CD4-positive, alpha-beta T cell treated with Interferon gamma for 1 hour (primary cell): ENCODE data around the gene KRTAP19-6.
"Not testable (repeated sequence)": the region's sequence is repeated elsewhere in the genome, so short reads cannot be mapped to it uniquely, and the experiment has no call there.

Source experiments
- DNase-seq: peaks from one replicate; pipeline ENCODE4 v3.0.0-alpha.2; 2020

The KRTAP19-6 gene

GRCh38 chr21:30541764-30542163 lies at the start of gene KRTAP19-6:
KRTAP19-6 (minus strand) TSS chr21:30541864; CDS start chr21:30541833, 31 bp downstream.
- no peak for DNase-seq

DNA sequence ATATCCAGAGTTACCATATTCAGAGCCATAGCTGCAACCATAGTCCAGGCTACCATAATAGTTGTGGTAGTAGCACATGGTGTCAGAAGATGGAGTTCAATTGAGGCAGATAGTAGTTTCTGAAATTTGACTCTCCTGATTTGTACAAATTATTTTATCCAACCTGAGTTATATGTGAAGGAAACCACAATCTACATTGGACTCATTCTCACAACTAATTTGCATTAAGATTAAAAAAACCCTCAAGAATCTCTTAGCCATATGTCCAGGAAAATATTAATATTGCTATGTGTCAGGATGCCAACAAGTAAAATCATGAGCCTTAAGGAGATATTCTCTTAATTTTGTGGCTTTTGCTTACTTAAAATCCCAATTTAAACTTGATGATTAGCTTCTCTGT lies 48.6 kb upstream of the KRTAP19-6 start, which contains the start of gene KRTAP22-2:
Gene KRTAP22-2, minus strand, starts transcription at position 101 of the 400 bp plus-strand sequence.
- DNase-seq: no peak

DNA sequence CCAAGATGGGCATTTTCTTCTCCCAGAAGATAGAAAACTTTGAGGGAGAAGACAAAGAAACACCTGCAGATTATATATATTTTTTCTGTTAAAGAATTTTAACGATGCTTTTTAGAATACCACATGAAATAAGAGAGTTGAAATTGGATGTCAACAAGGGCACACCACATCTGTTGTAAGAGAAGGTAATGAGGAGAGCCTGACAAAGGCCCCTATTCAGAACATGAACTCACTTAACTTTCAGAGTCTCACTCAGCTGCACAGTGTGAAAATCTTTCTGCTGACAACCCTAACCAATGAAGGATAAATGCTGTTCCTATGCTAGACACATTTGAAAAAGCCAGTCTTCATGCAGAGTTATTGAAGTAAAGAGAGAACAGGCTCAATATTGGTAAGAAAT lies 41.2 kb upstream of the KRTAP19-6 start:
- no peak for DNase-seq

- DNase-seq: no peak
These were observed 38.5 kb upstream of the KRTAP19-6 start for GRCh38 chr21:30580132-30580531.

- no peak for DNase-seq
These were observed 37.7 kb upstream of the KRTAP19-6 start for GRCh38 chr21:30579346-30579745.

DNA sequence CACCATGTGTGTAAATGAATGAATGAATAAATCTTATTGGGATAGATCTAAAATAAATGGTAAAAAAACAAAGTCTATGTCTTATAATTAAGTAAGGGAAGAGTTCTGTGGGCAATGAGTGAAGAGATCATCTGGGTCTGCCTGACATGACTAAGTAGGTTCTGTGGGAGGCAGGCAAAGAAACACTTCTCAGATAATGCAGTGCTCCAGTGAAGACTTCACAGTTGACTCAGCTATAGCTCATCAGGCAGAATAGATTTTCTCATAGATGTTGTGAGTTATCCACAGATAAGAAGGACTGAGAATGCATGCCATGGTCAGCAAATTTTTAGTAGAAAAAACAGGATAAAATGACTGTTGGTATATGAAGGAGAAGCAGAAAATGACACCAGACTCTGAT lies 36.1 kb upstream of the KRTAP19-6 start:
- no peak for DNase-seq

DNA sequence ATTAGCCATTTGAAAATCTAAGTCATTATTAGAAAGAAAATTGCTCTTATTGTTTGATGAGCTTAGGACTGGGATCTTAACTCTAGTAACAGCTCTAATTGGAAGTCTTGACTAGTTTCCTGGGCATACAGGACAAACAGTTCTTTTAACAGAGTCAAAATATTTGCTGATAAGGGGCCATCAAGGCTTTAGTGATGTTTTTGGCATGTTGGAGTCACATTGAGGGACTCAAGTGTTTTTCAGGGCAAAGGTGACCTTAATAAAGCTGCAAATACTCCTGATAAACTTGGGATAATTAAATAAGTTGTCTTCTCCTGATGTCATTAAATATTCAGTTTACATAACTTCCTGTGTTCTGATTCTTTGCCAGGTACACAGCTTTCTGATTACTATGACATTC lies 26.0 kb upstream of the KRTAP19-6 start:
- DNase-seq: no peak

GRCh38 chr21:30563630-30564029 lies 22.0 kb upstream of the KRTAP19-6 start:
- DNase-seq: no peak

DNA sequence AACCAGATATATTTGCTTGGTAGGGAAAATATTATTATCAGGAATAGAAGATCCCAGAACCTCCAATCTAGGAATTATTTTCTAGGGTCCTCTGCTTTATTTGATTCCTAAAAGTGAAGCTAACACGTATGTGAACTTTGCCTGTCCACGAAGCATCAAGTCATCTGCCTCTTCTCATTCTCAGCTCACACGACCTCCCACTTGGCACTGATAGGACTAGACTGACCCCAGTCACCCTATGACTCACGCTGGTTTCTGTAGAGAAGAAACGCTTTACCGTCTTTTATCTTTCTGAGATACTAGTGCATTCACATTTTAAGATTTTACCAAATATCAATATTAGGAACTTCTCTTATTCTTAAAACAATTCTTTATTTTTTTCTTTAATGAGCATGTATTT lies 21.4 kb upstream of the KRTAP19-6 start:
- no peak for DNase-seq

DNA sequence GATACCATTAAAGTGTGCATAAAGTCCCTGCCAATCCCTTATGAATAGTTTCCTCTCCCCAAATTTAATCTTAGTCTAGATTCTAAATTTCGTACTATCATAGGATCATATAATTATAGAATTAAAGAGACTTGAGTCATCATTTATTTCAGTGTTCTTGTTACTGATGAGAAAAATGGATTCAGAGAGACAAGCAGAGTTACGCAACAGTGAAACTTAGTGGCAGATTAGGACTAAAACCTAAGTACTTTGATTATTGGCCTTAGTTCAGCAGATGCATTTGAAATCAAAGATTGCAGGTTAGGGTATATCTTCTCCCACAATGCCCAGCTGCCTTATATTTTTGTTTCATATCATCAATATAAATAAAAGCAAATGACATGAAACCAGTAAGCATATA lies 20.3 kb upstream of the KRTAP19-6 start:
- DNase-seq: no peak

DNA sequence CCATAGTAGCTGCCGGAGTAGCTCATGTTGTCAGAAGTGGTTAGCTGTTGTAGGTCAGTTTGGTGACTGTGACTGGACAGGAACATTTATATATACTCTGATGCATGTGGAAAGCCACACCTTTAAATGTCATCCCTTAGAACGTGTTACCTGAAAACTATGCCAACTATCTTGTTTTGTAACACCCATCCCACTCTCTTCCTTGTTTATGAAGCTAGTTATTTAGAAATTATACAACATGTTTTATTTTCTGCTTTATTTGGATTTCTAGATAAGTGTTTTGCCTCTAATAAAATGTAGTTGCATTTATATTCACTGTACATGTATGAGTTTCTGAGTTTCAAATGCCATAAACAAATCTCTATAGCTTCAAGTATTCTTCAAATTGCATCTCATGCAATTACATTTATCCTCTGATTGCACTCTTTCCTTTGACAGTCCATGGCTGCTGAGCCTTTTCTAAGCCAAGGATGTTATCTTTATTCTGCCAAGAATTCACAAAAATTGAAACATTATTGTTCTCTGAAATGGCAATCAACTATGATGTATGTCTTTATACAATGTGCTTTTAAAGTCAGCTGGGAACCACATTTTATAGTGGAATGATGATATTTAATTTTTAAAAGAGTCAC lies 19.7 kb upstream of the KRTAP19-6 start, which contains the start of gene KRTAP19-7:
Gene KRTAP19-7, minus strand, starts transcription at position 51 of the 632 bp plus-strand sequence. Its CDS starts 25 bp downstream, at position 26.
- no peak for DNase-seq

GRCh38 chr21:30555095-30555494 lies 13.4 kb upstream of the KRTAP19-6 start:
- no peak for DNase-seq

DNA sequence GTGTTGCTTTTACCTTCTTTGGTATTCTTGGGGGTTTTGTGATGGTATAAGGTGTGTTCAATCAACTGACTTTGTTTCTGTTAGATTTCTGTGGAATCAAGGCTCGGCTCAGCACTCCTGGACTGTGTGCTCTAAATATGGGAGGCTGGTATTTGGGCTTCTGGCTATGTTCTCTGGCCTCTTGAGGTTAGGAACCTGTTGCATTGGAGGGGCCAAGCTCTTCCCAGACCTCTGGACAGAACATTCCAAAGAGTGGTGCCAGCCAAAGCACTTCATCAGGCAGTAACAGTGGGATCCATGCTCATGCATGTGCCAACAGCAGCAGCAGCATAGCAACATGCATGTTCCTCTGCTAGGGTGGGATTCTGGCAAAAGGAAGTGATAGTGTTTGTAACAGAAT lies 11.1 kb upstream of the KRTAP19-6 start:
- no peak for DNase-seq

- no peak for DNase-seq
These were observed 22.8 kb downstream of the KRTAP19-6 start for GRCh38 chr21:30518876-30519275.

DNA sequence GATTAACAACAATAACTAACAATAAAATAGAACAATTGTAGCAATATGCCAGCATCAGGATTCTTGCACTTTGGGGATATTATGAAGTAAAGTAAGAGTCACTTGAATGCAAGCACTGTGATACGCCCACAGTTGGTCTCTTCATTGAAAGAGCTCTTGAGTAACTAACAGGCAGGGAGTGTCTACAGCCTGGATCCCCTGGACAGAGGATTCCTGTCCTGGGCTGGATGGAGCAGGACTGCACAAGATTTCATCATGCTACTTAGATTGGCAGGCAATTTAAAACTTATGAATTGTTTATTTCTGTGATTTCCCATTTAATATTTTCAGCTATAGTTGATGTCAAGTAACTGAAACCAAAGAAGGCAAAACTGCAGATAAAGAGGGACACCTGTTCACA lies 26.0 kb downstream of the KRTAP19-6 start:
- DNase-seq: no peak

DNA sequence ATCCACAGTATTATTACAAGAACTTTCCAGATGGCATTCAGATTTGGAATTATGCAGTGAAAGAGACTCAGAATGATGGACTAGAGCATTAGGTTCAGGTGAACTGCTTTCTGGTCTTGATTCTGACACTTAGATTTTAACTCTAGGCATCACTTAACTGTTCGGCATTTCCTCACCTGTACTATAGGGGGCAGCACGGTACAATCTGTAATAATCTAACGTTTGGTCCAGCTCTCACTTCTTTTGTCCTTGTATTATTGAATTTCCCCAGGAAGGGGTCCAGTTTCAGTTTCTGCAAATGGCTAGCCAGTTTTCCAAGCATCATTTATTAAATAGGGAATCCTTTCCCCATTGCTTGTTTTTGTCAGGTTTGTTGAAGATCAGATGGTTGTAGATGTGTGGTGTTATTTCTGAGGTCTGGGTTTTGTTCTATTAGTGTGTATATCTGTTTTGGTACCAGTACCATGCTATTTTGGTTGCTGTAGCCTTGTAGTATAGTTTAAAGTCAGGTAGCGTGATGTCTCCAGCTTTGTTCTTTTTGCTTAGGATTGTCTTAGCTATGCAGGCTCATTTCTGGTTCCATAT lies 36.0 kb downstream of the KRTAP19-6 start:
- not testable (repeated sequence) for DNase-seq

DNA sequence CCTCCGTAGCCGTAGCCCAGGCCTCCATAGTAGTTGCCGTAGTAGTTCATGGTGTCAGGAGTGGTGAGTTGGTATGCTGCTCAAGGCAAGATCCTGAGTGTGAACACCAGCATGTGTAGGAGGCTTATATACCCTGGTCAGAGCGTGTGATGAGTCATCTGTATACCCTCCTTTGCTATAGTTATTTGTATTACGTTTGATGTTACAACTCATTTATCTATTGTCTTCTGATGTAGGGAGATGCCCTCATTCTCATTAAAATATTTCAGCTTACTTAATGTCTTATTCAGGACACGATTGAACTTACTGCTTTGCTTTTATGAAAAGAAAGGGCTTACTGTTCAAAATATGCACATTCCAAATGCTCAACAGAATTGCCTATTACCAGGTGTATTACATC lies 39.6 kb downstream of the KRTAP19-6 start, which contains the start of gene KRTAP19-5:
Gene KRTAP19-5, minus strand, starts transcription at position 101 of the 400 bp plus-strand sequence. Its CDS starts 51 bp downstream, at position 50.
- DNase-seq: no peak

DNA sequence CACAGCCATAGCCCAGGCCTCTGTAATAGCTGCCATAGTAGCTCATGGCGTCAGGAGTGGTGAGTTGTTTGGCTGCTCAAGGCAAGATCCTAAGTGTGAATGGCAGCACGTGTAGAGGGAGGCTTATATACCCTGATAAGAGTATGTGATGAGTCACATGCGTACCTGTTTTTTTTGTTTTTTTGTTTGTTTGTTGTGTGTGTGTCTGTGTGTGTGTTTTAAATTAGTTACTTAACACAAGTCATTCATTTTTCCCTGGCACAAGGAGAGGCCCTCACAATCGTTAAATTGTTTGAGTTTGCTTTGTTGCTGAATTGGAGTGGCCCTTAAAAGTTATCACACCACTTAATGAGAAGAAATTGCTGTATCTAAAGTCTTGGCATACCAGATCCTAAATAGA lies 44.6 kb downstream of the KRTAP19-6 start, which contains the start of gene KRTAP19-4:
Gene KRTAP19-4, minus strand, starts transcription at position 101 of the 400 bp plus-strand sequence. Its CDS starts 55 bp downstream, at position 46.
- DNase-seq: no peak

DNA sequence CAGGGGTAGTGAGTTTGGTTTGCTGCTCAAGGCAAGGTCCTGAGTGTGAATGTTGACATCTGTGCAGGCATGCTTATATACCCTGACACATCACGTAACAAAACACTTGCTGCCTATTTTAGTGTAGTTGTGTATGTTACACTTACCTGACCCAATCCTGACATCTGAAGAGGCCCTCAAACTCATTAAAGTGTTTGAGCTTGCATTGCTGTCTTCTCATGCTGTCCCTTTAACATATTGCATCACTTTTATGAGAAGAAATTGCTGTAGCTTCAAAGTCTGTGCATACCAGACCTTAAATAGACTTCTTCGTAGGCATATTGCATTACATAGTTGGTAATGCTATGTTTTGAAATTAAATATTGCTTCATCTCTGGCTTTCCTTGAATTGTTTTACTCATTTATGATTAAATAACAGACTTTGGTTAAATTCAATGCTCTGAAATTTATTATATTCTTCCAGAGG lies 49.7 kb downstream of the KRTAP19-6 start, which contains the start of gene KRTAP19-3:
Gene KRTAP19-3, minus strand, starts transcription at position 51 of the 466 bp plus-strand sequence. CDS start 56 bp downstream, outside the sequence.
- DNase-seq: no peak
